GM12891 (cell line): ENCODE data around the gene RELT.
A peak's percentile ranks its signal among the peaks of the same experiment; 100 is the strongest.

Source experiments
- DNase-seq: peaks from one replicate; pipeline ENCODE4 v3.0.0; 2011; ENCODE audit warnings: low spot score; ENCODE audit not compliant: insufficient read length
- FAIRE-seq: peaks from 2 replicates; lab custom pipeline; 2011; peaks lifted over from hg19 to GRCh38; lab: Jason Lieb, UNC
- PAX5 ChIP-seq: IDR thresholded peaks from 2 replicates; pipeline ENCODE4 v1.6.1; 2011; ENCODE audit warnings: low read length, moderate library complexity, mild to moderate bottlenecking; ENCODE audit not compliant: insufficient read depth, severe bottlenecking
- POLR2A ChIP-seq: IDR thresholded peaks from 2 replicates; pipeline ENCODE4 v1.6.1; 2011; ENCODE audit warnings: low read depth, low read length, control low read depth
- POLR2AphosphoS5 ChIP-seq: IDR thresholded peaks from 2 replicates; pipeline ENCODE4 v1.6.1; 2011; ENCODE audit warnings: low read depth, low read length, control low read depth
- POU2F2 ChIP-seq: IDR thresholded peaks from 2 replicates; pipeline ENCODE4 v1.6.1; 2011; ENCODE audit warnings: low read depth, mild to moderate bottlenecking, control low read depth, low read length, moderate library complexity
- SPI1 ChIP-seq: IDR thresholded peaks from 2 replicates; pipeline ENCODE4 v1.6.1; 2011; ENCODE audit warnings: low read depth, low read length, control low read depth
- TAF1 ChIP-seq: IDR thresholded peaks from 2 replicates; pipeline ENCODE4 v1.6.1; 2011; ENCODE audit warnings: low read depth, low read length, control low read depth

Gene RELT

GRCh38 chr11:73388265-73389133 lies 12.3 kb downstream of the RELT start:
- DNase-seq (no peak), FAIRE-seq (no peak)
- TF ChIP-seq POLR2AphosphoS5 (no peak), POU2F2 (no peak), POLR2A (no peak; the same call in 1 of the 2 replicates)

DNA sequence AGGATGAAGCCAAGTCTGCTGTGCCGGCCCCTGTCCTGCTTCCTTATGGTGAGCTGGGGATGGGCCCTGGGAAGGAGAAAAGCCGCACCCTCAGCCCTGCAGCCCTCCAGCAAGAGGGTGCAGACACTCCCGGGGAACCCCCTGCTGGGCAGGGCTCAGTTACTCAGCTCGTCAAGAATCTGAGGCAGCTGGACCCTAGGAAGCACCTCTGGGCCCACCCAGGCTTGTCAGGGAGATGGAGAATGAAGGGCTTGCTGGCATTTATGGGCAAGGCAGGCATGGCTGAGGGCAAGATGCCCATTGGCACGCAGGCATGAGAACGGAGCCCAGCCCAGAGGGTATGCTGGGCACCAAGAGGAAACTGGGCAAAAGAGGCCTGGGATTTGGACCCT lies 12.9 kb downstream of the RELT start:
- no peak for DNase-seq
- FAIRE-seq = no peak
- no peak for TF ChIP-seq TAF1
- no peak; the same call in 1 of the 2 replicates for TF ChIP-seq POLR2A
- TF ChIP-seq SPI1 = no peak
- no peak for TF ChIP-seq POU2F2
- TF ChIP-seq PAX5 = no peak
- TF ChIP-seq POLR2AphosphoS5 = no peak

DNA sequence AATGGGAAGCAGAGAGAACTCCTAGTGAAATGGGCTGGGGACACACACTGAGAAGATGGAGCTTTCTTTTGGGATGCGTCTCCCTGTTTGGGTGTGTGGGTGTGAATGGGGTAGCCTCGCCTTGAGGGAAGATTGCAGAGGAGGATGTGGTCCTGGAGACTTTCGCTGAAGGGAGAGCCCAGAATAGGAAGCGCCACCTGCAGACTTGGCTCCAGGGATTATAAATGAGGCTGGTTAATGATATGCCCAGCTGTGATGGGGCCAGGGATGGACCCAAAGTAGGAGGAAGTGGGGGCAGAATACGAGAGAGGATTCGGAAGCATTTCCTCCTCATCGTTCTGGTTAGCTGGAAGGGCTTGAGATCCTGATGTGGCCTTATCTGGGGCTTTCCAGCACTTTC lies 13.7 kb downstream of the RELT start:
- FAIRE-seq = no peak
- TF ChIP-seq TAF1 (no peak), POLR2AphosphoS5 (no peak), PAX5 (no peak)
- no peak for DNase-seq

DNA sequence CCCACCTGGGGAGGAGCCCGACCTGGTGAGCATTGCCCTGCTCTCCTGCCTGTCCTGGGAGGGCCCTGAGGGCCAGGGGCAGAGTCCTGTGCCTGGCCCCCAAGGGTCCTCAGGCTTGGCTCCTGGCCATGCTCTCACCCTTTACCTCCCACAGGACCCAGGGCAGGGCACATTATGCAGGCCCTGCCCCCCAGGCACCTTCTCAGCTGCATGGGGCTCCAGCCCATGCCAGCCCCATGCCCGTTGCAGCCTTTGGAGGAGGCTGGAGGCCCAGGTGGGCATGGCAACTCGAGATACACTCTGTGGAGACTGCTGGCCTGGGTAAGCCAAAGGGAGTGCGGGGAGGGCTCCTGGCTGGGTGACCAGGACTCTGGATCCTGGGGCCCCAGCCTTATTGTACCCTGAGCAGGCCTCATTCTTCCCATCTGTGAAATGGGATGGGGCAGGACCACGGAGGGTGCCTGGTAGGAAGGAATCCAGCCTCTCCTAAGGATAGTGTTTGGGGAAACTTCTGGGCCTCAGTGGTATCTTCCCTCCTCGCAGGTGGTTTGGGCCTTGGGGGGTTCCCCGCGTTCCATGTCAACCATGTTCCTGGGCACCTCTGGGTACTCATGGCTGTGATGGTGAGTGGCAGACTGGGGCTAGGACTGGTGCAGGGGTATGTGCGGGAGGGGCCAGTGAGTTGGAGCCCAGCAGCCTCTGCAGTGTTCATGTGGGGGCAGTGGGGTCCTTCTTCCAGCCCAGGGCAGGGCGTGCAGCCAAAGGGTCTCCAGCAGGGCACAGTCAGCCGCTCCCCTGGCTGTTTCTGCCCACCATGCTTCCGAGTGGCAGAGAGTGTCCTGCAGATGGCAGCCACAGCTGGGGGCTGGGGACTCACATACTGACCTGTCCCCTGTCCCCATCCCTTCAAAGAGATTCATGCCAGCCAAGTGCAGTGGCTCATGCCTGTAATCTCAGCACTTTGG lies 14.7 kb downstream of the RELT start:
- no peak for TF ChIP-seq POLR2A
- DNase-seq = no peak
- no peak for FAIRE-seq

DNA sequence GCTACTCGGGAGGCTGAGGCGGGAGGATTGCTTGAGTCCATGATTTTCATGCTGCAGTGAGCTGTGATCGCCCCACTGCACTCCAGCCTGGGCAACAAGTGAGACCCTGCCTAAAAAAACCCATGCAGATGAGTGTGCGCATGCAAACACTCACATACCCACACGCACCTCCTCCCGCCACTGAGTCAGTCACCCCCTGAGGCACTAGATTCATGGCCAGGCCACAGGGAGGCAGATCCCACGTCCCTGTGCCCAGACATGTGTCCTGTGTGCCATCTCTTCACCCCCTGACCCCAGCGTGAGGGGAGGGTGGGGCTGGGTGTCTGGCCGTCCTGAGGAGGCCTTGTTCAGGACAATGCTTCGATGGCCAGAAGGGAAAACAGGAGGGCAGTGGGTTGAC lies 15.5 kb downstream of the RELT start:
- TF ChIP-seq SPI1 (no peak), POU2F2 (no peak), POLR2A (no peak), TAF1 (no peak), POLR2AphosphoS5 (no peak), PAX5 (no peak)
- FAIRE-seq (no peak), DNase-seq (no peak)

- no peak for TF ChIP-seq POLR2A
- TF ChIP-seq TAF1 = no peak
- TF ChIP-seq SPI1 = no peak
- no peak for TF ChIP-seq POU2F2
- TF ChIP-seq PAX5 = no peak
- no peak for TF ChIP-seq POLR2AphosphoS5
- FAIRE-seq (no peak), DNase-seq (no peak)
Observed at GRCh38 chr11:73392108-73393010, 16.2 kb downstream of the RELT start.

DNA sequence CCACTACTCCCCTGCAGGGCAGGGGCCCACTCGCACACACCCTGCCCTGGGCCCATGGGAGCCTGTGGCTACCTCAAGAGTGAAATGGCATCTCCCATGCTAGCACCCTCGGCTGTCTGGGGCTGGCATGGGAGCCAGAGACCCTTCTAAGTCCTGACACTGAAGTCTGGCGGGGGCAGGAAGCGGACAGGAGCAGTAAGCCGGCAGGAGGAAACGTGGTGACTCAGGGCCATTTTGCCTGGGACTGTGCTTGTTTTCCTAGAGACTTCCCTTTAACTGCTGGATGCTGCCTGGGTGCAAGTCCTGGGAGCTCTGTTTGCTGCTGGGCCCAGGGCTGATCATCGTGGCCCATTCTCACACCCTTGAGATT lies 16.8 kb downstream of the RELT start:
- FAIRE-seq (no peak), DNase-seq (no peak)
- TF ChIP-seq SPI1 (no peak), POU2F2 (no peak), TAF1 (no peak), POLR2AphosphoS5 (no peak), PAX5 (no peak), POLR2A (no peak)

DNA sequence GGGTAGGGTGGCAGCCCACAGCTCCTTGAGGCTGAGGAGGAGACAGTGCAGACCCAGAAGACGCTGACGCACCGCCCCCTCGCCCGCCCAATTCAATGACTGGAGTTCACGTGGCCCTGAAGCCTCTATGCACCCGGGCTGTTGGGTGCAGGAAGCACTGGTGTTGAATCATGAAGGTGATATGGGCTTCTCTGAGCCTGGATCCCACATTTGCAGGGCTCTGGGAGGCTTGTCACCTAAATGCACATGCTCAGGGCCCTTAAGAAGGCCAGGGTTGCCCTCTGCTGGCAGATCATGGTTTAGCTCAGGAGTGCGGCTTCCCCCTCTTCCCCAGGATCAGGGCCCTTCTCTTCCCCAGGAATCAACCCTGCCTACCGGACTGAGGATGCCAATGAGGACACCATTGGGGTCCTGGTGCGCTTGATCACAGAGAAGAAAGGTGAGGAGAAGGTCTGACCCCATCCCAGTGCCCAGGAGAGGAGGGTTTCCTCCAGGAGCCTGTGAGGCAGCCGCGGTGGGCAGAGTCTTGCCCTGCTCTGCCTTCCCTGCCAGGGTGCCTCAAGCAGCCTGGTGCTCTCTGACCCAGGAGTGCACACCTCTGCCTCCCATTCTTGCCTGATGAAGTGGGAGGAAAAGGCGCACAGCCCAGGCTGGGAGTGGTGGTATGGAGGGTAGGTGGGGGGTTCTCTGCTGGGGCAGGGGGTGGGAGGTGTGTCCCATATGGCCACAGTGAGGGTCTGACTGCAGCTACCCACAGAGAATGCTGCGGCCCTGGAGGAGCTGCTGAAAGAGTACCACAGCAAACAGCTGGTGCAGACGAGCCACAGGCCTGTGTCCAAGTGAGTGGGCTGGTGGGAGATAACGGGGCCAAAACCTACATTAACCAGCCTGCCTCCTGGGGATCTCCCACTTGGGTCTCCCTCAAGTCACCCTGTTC lies 17.5 kb downstream of the RELT start:
- 0 out of 2 replicates have a peak, but pooled peaks have one; percentile 47 for TF ChIP-seq POU2F2
- 0 out of 2 replicates have a peak, but pooled peaks have one; percentile 11 for TF ChIP-seq POLR2AphosphoS5
- no peak for TF ChIP-seq PAX5
- TF ChIP-seq TAF1 = no peak
- TF ChIP-seq SPI1 = no peak
- no peak for TF ChIP-seq POLR2A
- peak; percentile 67 for FAIRE-seq
- peak; percentile 90 for DNase-seq
